Activated T-cell treated with anti-CD3 and anti-CD28 coated beads for 48 hours (primary cell): ENCODE data around the gene FBXW11.
"Not testable (repeated sequence)": the region's sequence is repeated elsewhere in the genome, so short reads cannot be mapped to it uniquely, and the experiment has no call there.

Experiments used
- DNase-seq: peaks from one replicate; pipeline ENCODE4 v3.0.0-alpha.2; 2020; ENCODE audit warnings: low read depth

Gene FBXW11

DNA sequence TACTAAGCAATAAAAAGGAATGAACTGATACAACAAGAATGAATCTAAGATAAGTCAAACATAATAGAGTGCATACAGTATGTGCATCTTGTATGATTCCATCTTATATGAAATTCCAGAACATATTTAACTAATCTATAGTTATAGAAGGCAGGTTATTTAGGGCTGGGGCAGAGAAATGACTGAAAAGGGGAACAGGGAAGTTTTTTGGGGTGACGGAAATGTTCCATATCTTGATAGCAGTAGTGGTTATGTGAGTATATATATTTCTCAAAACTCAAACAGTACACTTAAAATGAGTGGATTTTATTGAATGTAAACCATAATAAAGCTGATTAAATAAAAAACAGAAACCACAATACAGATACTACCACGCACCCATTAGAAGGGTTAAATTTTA lies 24.6 kb downstream of the FBXW11 start:
- no peak for DNase-seq

DNA sequence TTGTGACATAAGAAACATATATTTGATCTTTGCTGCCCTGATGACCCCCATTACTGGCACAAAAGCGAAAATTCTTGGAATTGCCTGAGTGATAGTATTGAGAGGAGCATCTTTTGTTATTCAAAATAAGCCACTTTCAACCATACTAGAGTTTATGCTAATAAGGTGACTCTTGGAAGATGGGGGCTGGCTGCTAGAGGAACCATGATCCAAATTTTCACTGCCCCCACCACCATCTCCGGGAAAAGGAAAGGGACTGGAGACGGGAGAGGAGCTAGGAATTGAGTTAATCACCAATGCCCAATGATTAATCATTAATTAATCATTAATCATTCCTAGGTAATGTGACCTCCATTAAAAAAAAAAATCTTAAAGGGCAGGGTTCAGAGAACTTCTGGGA lies 25.6 kb downstream of the FBXW11 start:
- DNase-seq = no peak

DNA sequence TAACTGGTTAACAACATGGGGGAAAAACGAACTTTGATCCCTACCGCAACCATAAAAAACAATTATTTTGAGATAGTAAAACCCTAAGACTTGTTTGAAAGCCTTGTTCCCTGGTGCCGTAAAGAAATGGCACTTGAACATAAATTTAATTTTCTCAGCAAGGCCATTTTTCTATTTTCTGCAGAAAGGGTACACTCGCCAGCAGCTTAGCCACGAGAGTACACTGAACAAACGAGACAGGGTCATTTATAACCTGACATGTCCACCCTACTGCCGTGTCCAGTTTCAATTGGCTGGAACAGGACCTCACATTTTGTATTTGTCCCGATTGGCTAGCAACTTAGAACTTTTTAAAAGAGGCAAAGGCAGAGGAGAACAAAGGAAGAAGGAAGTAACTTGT lies 26.8 kb downstream of the FBXW11 start:
- no peak for DNase-seq

DNA sequence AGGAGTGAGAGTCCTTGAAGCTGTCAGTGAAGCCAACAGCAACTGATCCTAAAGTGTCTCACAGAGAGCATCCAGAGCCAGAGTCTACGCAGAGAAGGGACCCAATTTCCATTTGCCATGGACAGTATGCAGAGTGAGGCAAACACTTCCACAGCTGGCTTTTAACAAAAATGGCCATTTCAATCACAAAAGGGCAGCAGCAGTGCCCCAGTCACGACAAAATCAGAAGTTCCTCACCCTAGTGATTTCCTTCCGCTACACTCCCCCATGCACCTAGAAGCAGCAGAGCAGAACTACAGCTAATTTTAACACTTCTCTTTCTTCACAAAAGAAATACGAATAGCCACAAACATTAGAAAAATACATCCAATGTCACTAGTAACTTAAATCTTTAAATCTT lies 27.9 kb downstream of the FBXW11 start:
- no peak for DNase-seq

DNA sequence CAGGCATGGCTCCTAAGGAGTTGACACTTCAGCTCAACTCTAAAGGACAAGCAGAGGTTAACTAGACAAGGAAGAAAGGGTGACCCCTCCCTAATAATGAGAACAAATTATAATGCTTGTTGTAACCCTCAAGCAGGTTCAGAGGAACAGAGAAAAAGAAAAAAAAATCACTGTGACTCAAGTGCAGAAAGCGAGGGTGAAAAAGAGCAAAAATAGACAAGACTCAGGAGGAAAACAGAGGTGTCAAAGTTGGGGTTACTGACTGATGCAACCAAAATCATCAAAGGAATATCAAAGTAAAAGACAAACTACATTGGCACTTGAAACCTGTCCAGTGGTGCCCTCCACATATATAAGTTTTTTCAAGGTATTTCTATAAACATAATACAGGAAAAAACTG lies 28.4 kb downstream of the FBXW11 start:
- DNase-seq = no peak

DNA sequence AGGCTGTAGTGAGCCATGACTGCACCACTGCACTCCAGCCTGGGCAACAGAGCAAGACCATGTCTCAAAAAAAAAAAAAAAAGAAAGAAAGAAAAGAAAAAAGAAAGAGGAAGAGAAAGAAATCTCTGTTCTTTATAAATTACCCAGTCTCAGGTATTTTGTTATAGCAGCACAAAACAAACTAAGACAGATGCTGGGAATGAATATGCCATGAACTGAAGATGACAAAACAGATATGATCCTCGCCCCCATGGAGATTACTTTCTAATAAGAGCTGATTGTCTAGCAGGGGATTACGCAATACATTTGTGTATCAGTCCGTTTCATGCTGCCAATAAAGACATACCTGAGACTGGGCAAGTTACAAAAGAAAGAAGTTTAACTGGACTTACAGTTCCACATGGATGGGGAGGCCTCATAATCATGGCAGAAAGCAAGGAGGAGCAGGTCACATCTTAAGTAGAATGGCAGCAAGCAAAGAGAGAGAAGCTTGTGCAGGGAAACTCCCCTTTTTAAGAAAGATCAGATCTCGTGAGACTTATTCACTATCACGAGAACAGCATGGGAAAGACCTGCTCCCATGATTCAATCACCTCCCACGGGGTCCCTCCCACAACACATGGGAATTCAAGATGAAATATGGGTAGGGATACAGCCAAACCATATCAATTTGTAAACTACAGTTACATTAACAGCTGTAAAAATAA lies 29.0 kb downstream of the FBXW11 start:
- DNase-seq = not testable (repeated sequence)

DNA sequence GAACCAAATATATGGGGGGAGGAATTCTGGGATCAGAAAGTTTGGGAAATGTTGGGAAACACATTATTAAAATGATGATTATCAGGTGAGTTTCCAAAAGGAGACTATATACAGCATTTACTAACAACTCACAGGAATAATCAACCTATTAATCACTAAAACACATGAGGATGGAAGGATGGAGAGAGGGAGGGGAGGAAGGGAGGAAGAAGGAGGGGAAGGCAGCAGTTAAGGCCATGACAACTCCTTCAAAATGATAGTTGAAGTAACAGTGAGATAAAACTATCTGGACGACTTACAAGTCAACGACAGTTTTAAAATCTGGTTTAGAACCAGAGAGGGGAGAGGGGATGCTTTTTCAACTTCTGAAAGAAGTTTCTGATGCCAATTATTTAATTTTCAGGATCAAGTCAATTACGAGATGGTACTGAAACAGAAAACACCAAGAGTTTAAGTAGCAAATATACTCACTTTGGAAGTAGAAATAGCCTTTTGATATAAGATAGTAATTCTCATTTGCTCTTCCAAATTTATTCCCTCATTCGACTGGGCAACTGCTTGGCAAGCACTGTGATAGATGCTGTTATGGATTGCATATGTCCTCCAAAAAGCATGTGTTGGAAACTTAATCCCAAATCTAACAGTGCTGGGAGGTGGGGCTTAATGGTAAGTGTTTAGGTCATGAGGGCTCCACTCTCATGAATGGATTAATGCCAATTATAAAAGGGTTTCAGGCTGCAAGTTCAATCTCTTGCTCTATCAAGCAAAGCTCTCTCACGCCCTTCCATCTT lies 30.4 kb downstream of the FBXW11 start:
- DNase-seq = no peak

DNA sequence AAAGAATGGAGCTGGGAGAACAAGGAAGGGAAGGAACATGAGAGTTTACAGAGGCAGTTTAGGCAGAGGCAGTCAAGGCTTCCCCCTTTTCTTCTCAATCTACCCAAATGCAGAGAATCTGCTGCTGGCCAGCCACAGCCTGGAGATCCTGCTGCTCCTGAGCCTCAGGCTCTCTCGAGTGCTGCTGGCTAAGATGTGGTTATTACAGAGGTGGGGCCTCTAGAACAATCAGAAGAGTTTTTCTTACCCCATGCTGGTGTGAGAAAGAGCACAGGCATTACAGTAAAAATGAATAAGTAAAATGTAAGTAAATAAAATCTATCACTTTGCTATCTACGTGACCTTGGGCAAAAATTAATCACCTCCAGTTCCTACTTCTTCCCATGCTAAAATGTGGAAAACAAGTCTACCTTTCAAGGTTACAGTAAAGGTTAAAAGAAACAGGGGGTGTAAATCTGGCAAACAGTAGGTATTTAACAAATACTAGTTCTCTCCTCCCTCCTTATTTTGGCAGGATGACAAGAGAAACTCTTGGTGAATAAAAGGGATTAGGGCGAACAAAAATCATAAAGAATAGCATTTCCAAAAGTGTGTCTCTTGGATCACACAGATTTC lies 31.1 kb downstream of the FBXW11 start:
- no peak for DNase-seq

DNA sequence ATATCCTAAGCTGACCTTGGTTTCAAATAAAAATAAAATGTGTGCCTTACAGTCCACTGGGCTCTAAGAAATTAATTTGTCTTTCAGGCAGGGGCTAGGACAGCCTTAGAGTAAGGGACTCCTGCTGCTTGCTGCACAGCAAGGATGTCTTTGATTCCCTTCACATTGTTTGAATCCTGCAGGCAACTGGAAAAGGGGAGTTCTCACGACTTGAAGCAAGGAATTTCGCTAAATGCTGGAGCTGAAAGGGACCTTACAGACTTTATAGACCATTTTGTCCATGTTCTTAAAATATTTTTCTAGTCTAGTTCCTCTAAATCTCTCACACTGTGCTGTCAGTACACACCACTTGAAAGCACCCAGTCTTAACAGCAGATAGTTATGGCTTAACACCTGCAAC lies 35.6 kb downstream of the FBXW11 start:
- no peak for DNase-seq

DNA sequence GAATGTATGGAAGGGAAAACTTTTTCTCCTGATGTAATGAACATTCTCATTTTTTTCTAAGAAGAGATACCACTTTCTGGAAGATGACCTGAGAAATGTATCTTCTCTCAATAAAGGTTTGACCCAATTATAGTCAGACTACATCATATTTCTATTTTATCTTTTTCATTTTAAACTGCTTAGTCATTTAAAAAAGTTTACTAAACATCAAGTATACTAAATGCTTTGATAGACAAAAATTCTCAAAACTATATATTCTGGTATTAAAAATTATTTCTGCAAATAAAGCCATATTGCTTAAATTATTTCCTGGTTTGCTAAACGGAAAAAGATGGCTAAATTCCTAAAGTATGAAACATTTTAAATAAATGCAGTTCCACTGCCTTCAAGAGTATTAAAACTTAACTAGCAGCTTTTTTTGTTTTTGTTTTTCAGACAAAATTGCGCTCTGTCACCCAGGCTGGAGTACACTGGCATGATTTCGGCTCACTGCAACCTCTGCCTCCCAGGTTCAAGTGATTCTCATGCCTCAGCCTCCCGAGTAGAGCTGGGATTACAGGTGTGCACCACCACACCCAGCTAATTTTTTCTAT lies 37.1 kb downstream of the FBXW11 start:
- no peak for DNase-seq

DNA sequence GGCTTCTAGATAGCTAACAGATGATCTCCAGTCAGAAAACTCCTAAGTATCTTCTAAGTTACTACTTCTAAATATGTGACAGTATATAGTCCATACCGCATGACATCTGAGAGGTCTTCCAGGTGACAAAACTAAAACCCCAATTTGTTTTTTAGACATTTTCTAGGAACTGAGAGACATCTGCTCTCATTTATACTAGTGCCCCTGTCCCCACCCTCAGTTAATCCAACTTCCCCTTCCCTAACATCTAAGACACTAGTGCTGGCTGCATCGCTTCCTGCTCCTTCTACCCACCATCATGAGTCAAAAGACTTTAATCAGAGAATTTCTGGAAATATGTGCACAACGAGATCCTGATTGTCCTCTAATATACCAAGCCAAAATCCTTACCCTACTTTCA lies 37.9 kb downstream of the FBXW11 start:
- DNase-seq = no peak

DNA sequence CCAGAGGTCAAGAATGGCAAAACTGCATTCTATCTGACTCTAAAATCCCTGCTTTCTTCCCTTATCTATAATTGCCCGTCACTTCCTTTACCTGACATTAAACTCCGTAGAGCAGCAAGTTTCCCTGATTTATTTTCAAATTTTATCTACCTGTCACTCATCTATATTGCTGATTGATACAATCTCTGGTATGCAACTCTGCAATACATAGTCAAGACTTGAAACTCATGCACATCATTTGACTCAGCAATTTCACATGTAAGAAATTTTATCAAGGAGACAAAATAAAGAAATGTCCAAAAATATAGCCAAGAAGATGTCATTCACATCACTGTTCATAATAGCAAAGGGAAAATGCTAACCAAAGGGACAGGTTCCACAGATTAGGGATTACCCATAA lies 39.5 kb downstream of the FBXW11 start:
- no peak for DNase-seq

DNA sequence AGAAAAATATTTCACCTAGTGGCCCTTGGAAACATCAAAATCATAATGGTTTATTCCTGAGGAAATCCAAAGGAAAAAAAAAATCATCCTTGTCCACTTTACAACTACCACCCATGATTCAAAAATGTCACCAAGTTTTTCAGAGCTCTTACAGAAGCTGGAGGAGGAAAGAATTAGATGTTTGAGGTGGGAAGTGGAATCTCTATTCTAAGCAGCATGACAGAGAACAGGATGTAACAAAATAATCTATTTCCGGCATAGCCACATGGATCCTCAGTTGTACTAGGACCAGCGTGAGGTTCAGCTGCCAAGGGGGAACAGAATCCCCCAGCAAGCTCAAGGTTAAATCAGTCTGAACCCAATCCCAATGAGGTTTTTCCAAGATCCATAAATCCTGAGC lies 40.2 kb downstream of the FBXW11 start:
- no peak for DNase-seq

DNA sequence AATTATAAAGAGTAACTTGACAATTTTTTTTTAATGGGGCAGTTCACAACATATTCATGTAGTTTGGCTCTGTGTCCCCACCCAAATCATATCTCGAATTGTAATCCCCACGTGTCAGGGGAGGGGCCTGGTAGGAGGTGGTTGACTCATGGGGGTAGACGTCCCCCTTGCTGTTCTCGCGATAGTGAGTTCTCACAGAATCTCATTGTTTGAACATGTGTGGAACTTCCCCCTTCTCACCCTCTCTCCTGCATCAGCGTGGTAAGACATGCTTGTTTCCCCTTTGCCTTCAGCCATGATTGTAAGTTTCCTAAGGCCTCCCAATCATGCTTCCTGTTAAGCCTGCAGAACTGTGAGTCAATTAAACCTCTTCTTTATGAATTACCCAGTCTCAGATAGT lies 40.7 kb downstream of the FBXW11 start:
- DNase-seq = peak; percentile 26

DNA sequence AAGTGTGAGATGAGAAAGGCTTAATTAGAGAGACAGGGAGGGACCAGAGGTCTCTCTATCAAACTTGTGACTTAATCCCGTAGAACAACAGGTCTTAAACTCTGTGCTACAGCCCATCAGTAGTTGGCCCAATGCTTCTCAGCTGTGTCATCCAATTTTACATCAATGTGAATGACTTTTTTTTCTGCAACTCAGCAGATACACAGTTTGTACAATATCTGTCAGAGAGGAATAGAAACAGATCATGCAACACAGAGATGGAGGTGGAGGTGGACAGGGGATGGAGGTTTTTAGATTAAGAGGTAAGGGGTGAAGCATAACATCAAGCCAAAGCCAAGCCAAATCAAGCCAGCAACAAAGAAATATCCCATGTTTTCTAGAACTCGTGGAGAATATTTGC lies 43.0 kb downstream of the FBXW11 start:
- DNase-seq = no peak

DNA sequence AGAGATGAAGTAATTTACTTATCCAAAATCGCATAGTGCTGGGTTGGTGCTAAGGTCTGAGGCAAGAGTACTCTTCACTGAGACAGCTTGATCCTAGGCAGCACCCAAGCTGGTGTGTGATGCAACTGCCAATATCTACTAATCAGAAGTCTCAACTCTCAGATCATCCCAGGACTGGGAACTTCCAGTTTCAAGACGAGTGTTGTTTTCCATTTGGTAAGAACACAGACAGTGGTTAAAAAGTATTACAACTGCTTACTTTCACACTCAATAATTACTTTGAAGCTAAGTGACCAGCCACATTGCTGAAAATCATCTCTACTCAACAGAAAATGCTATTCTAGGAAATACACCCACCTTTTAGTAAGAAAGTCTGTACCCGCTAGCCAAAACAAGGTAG lies 45.3 kb downstream of the FBXW11 start:
- peak; percentile 29 for DNase-seq

DNA sequence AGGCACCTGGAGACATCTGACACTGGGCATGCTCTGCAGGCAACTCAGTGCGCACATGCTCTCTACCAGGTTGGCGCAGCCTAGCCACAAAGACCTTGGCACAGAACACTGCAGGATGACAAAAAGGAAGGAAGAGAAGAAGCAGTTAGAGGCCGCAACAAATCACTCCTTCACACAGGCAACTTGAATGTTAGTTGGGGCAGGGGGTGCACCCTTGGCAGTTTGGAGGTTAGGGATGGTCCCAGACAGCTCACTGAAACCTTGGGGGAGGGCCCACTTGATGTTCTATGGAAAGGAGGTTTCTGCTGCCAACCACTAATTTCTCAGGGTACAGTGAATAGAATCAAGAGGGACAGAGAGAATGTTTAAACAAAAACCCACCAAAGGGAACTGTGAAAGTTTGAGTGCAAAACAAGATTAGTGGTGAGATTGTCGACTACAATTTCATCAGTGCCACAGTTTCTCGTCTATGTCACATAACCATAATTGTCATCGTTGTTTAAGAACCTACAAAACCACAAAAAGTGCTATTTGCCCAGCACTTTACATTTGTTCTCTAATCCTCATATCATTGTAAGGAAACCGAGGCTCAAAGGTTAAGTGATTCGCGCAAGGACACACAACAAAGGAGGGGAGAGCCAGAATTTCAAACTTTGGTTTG lies 48.7 kb downstream of the FBXW11 start:
- DNase-seq = peak; percentile 63

DNA sequence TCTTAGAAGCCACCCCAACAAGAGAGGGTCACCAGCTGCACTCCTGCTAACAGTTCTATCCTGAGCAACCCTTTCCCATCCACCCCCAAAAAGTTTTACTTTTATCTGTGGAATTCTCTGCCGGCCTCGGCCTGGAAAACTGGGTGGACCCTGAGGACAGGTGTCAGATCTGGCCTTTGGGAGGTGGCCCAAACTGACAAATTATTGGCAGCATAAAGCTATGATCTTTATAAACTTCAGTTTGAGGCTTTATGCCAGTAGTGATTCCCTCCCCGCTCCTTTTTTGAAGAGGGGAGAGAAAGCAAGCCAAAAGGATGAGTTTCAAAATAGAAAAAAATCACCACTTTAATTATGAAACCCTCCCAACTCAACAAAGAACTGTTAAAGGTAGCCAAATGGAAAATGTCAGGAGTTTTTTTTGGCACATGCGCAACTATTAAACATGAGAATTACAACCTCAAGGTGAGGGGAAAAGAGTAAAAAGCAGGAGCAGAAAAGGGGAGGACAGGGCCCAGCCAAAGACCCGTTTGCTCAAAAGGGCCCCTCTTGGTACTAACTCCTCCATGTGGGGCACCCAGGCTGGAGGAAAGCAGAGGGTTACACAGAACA lies 49.4 kb downstream of the FBXW11 start:
- no peak for DNase-seq

DNA sequence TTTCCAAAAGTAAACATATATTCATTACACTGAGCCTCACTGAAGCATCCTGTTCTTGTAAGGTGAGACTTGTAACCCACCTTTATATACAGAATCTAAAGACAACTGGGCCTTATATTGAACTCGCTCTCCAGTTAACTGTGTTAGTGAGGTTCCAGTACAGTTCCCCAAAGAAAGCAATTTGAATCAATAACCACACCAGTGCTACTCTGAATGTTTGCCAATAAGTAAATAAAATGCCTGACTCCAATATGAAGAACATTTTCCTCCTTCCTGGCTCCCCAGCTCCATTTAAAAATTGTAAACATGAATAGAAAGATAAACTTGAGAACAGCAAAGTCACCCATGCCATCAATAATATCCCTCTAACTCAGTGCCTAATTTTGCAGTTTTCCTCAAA lies 50.1 kb downstream of the FBXW11 start:
- DNase-seq = no peak

DNA sequence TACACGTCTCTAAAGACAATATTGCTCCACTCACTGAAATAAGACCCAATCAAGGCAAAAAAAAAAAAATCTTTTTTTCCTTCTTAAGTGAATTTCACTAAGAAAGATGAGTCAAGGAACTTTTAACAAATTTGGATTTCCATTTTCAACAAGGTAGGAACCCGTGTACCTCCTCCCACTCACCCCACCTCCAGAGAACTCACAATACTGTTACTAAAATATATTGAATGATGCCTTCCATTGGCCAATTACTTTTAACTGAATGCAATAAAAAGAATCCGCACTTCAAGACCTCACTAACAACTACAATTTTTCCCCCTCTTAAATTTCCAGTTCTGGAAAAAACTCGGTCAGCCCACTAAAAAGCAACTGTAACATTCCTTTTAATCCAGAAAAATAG lies 50.7 kb downstream of the FBXW11 start:
- DNase-seq = no peak

DNA sequence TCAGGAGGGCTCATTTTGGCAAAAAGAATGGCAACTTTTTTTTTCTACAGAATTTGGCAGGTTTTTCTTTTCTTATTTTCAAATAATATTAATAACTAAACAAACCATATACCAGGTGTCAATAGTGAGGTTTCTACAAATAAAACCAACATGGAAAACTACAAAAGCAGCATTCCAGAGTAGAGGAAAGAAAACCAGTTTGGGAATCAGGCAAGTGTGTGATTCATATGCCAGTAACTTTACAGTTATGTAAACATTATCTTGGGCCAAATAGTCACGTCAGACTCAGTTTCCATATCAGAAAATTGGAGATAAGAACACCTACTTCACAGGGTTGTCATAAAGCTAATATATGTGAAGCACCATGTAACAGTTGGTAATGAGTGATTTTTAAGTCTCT lies 51.7 kb downstream of the FBXW11 start:
- no peak for DNase-seq
